ENCODE measurements around the gene GP1BA. TPM values are rescaled to one million over a fixed set of nuclear protein-coding genes. Genes with fewer than 3 reads are reported as not detected.

Gene GP1BA
- total and polyA plus RNA-seq, 2 donors (not counting 3 experiments of a cell fraction or from before 2014, with no cell fraction given) = not detected

DNA sequence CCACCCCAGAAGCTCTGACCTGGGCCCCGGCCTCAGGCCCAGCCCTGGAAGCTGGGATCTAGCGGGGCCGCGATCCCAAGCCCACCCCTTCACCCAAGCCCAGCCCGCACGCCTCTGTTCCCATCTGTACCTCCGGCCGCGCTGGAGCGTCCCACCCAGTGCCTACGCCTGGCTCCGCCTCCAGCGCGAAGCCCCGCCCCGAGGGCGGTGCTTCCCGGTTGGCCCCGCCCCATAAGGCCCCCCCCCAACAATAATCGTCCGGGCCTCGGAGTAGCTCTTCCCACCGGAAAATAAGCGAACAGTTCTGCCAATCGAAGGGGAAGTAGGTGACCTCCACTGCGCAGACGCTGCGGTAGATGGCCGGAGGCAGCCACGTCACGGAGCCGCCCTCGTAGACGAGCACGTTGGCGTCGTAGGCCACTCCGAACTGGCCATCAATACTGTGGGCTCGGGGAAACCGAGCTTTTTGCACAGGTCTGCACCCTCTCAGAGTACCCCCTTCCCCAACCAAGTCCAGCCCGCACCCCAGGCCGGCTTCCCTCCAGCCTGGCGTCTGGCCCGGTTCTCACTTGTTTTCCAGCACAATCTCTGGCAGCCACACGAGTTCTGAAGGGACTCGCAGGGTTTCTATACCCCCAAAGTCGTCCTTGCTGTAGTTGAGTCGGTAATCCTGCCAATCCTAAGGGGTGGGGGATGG is 30.3 kb upstream of the GP1BA start:
- Histone ChIP-seq H3K9me1 (replicated peaks; ENCODE audit: control insufficient read depth, extremely low read depth, insufficient read depth, low read length) (no peaks in the 10 kb centered on the region), H3K4me2 (ENCODE audit: insufficient read depth, low read length) (peak overlapping the region; percentile 35), H3K27ac (ENCODE audit: insufficient read depth, low read depth, low read length) (peak overlapping the region; percentile 23), H3K4me1 (ENCODE audit: control insufficient read depth, extremely low read depth, insufficient read depth, low read length) (peaks cover 10% of the 10 kb centered on the region), H3K9ac (replicated peaks; ENCODE audit: extremely low read depth, insufficient read depth, low read length) (peak overlapping the region; percentile 26), H3K36me3 (ENCODE audit: control insufficient read depth in 2 of 2, extremely low read depth in 1 of 2, insufficient read depth in 2 of 2, low read length in 2 of 2) (peaks cover 0 to 5% of the 10 kb centered on the region in 2 experiments), H3K9me3 (replicated peaks; ENCODE audit: control insufficient read depth, insufficient read depth, low read length) (no peaks in the 10 kb centered on the region), H2AFZ (ENCODE audit: low read depth, low read length) (peak overlapping the region; percentile 31), H3K4me3 (replicated peaks in 1 of 3; ENCODE audit: insufficient read depth in 1 of 3, low read depth in 1 of 3, low read length in 3 of 3) (peak overlapping the region in 1 of 3 experiments; percentile 8), H3K79me2 (ENCODE audit: control insufficient read depth, insufficient read depth, low read length) (no peaks in the 10 kb centered on the region), H4K20me1 (replicated peaks; ENCODE audit: control insufficient read depth, extremely low read depth, insufficient read depth, low read length) (no peaks in the 10 kb centered on the region), H3K27me3 (ENCODE audit: control insufficient read depth in 2 of 2, insufficient read depth in 2 of 2, low read length in 2 of 2) (no peaks in the 10 kb centered on the region)
- no TSS peak for BruUV-seq (replicated peaks)
- DNase-seq (ENCODE audit: low read depth, low spot score) (peak; percentile 57), FAIRE-seq (peak; percentile 71)
- CTCF ChIA-PET = interaction anchor here (1.0 to 6.9 kb wide), 9 partner anchors 23 to 193 kb away, joined by 3 to 70 read pairs (median 4); partner anchors contain the start of genes ARRB2, GLTPD2, PFN1 and PSMB6
- dilution Hi-C loops (cut with MboI; ENCODE audit: extremely low pct_ligation_motif_present, low sequenced_read_pairs) (no loop called here), intact Hi-C loops (cut with micrococcal nuclease) (loop anchor here (5.0 kb wide), 2 partner anchors 114 to 169 kb away; partner anchors contain the start of genes GLTPD2, MED11 and VMO1)
- POLR2A ChIA-PET = interaction anchor here (0.6 to 1.3 kb wide), 2 partner anchors 66 to 192 kb away, joined by 3 to 6 read pairs; partner anchors contain the start of genes ARRB2 and SPAG7
- TF ChIP-seq GATA2 (IDR thresholded peaks at IDR 0.05; ENCODE audit: insufficient read depth, insufficient read length, low read depth, low read length) (no peak), POLR2A (IDR thresholded peaks at IDR 0.05; ENCODE audit: low read depth, low read length) (no peak), POLR2AphosphoS5 (IDR thresholded peaks at IDR 0.05; ENCODE audit: insufficient read depth, low read depth, low read length) (no peak), MAX (IDR thresholded peaks at IDR 0.05; ENCODE audit: insufficient read depth, insufficient read length) (no peak), JUN (IDR thresholded peaks at IDR 0.05; ENCODE audit: borderline replicate concordance, insufficient read depth, insufficient read length, low read depth) (no peak), EZH2 (IDR thresholded peaks at IDR 0.05; ENCODE audit: borderline replicate concordance, low read depth, low read length, severe bottlenecking) (no peak), MYC (IDR thresholded peaks at IDR 0.05; ENCODE audit: low read depth, low read length) (no peak), FOS (IDR thresholded peaks at IDR 0.05; ENCODE audit: borderline replicate concordance, insufficient read depth, low read length) (no peak)
- TF ChIP-seq, protein P1, sequence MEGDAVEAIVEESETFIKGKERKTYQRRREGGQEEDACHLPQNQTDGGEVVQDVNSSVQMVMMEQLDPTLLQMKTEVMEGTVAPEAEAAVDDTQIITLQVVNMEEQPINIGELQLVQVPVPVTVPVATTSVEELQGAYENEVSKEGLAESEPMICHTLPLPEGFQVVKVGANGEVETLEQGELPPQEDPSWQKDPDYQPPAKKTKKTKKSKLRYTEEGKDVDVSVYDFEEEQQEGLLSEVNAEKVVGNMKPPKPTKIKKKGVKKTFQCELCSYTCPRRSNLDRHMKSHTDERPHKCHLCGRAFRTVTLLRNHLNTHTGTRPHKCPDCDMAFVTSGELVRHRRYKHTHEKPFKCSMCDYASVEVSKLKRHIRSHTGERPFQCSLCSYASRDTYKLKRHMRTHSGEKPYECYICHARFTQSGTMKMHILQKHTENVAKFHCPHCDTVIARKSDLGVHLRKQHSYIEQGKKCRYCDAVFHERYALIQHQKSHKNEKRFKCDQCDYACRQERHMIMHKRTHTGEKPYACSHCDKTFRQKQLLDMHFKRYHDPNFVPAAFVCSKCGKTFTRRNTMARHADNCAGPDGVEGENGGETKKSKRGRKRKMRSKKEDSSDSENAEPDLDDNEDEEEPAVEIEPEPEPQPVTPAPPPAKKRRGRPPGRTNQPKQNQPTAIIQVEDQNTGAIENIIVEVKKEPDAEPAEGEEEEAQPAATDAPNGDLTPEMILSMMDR (IDR thresholded peaks at IDR 0.05; ENCODE audit: extremely low read depth in 1 of 2, insufficient read depth in 1 of 2, low read depth in 1 of 2, low read length in 2 of 2) = no peak
